HG02970 (cell line): ENCODE data around the gene SCAI.
"Not testable (repeated sequence)": the region's sequence is repeated elsewhere in the genome, so short reads cannot be mapped to it uniquely, and the experiment has no call there.

Experiments used
- ATAC-seq: cut with Tn5 transposase; IDR thresholded peaks from one replicate; pipeline ENCODE4 v1.9.1; 2021; ENCODE audit warnings: mild to moderate bottlenecking, moderate library complexity, moderate number of reproducible peaks; ENCODE audit not compliant: unreplicated experiment, low FRiP score

The SCAI gene

DNA sequence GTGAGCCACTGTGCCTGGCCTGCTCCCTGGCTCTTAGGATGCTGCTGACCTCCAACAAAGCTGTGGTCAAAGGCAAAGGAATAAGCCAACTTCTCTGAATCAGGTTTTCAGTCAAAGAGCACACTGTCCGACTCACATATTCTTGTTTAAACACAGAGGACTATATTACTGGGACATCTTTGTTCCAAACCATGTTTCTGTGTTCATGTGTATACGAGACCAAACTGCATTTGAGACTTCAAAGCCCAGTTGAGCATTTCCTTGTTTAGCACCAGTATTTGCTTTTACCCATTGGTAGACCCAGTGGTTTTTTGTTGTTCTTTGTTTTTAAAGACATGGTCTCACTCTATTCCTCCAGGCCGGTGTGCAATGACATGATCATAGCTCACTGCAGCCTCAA, 100.2 kb downstream of the SCAI start:
- ATAC-seq, result no peak

DNA sequence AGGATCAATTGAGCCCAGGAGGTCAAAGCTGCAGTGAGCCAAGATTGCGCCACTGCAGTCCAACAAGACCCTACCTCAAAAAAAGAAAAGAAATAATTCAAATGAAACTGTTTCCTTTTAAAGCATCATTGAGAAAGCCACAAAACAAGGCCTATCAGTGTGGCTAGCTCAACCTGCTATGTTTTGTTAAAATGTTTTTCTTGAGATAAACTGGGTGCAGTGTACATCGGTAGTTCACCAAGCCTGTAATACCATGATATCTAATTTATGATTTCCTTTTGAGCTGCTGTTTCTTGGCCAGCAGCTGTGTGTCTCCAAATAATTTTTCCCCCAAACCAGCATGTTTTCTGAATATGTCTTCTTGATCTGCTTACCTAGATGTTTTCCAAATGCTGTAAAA, 105.2 kb downstream of the SCAI start:
- ATAC-seq, result no peak

DNA sequence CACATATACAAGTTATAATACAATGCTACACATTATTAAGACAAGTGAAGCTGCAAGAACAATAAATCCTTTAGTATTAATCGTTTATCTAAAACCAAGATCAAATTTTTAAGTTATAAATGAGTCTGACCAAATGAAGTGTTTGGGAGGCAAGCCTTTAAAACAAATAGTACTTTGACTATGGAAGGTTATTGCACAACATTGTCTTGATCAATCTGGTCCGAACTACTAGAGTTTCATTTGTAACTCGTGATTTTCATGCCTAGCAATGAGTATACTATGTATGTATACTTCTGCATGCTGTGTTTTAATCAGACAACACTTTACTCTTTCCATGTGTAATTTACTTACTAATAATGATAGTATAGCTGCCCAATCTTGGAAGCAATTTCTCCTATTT, 115.3 kb downstream of the SCAI start:
- no peak for ATAC-seq

DNA sequence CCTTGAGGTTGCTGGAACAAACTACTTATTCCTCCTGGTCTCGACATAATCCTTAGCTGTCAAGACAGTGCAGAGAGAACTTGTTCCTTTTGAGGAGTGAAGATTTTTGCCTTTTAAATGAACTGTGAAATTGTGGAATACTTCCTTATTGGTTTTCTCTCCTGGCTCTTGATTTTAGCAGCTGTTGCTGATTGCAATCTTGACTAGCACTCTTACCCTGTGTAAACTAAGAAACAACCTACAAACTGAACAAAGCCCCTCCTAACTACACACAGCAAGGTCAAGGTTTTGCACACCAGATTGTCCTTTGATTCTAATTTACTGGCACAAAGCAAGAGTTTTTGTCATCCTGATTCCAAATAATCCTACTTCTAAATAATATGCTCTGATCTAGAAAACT, 118.4 kb downstream of the SCAI start:
- ATAC-seq, result no peak

DNA sequence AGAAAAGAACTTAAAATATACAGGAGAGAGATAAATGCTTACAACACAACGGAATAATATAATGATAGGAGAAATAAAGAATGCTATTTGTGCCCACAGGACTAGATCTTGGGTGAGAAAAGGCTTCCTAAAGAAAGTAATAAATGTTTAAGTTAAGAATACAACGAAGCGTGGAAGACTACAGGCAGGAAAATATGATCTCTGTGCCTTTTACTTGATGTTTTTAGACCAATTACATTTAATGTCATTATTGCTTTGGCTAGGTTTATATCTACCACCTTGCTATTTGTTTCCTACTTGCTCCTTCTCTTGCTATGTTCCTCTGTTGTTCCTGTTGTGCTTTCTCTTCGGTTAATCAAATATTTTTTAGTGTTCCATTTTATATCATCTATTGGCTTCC, 122.3 kb downstream of the SCAI start:
- no peak for ATAC-seq

- ATAC-seq, result not testable (repeated sequence)
Observed at GRCh38 chr9:125015655-125016054, 127.7 kb downstream of the SCAI start.

- ATAC-seq, result not testable (repeated sequence)
Observed at GRCh38 chr9:125012013-125012412, 131.3 kb downstream of the SCAI start.

DNA sequence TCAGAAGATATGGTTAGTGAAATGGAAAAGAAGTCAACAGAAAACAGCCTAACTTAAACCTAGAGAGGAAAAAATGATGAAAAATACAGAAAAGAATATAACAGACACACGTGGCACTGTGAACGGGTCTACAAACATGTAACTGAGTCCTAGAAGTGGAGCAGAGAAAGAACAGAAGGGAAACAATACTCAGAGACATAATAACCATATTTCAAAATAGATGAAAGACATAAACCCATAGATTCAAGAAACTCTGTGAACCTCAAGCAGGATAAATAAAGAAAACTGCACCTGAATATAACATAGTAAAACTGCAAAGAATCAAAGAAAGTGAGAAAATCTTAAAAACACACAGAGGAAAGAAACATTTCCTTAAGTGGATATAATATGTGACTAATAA, 134.7 kb downstream of the SCAI start:
- ATAC-seq, result no peak

- ATAC-seq, result no peak
Observed at GRCh38 chr9:125003332-125003731, 140.0 kb downstream of the SCAI start.

GRCh38 chr9:124983698-124984097, 159.6 kb downstream of the SCAI start:
- no peak for ATAC-seq

DNA sequence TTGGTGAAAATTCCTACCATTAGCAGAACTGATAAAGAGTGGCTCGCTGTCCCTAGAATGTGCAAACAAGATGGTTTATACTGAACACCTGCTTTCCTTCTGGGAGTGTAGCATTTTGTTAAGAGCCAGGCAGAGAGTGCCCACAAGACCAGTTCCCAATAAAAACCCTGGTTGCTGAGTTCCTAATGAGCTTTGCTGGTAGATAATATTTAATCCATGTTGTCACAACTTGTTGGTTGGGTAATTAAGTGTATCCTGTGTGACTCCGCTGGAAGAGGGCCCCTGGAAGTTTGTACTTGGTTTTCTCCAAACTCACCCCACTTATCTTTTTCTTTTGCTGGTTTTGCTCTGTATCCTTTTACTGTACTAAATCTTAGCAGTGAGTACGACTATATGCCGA, 162.9 kb downstream of the SCAI start:
- no peak for ATAC-seq

- ATAC-seq, result no peak
Observed at GRCh38 chr9:124975131-124975530, 168.2 kb downstream of the SCAI start.

- ATAC-seq, result no peak
Observed at GRCh38 chr9:124973807-124974206, 169.5 kb downstream of the SCAI start.

GRCh38 chr9:124972241-124972770, 171.0 kb downstream of the SCAI start:
- no peak for ATAC-seq

DNA sequence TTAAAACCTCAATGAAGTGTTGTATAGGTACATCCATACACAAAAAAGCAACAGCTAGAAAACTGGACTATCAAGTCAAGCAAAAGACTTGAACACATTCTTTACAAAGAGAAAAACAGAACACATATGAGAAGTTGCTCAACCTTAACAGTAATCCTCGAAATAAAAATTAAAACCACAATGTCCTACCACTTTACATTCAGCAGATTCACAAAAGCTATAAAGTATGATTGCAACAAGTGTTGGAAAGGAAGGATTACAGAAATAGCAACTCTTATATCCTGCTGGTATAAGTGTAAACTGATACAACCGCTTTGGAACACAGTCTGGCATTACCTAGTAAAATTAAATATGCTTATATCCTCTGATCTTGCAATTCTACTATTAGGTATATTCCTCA, 173.9 kb downstream of the SCAI start:
- ATAC-seq, result no peak

- ATAC-seq, result no peak
Observed at GRCh38 chr9:124968238-124968637, 175.1 kb downstream of the SCAI start.

GRCh38 chr9:124965775-124966568, 177.4 kb downstream of the SCAI start:
- not testable (repeated sequence) for ATAC-seq

GRCh38 chr9:124964604-124965003, 178.7 kb downstream of the SCAI start:
- no peak for ATAC-seq

DNA sequence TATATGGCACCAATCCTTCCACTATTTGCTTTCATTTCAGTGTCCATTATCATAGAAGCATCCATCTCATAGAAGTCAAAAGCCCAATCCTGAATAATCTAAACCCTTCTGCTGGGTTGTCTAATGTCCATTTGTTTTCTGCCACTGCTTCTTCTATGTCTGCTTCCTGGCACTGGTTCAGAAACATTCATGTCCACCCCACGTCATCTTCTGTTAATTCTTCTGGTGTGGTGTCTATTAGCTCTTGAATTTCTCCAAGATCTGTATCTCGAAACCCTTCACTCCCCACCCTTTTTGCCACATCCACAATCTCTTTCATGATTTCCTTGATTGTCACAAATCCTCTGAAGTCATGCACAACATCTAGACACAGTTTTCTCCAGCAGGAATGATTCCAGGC, 179.3 kb downstream of the SCAI start:
- no peak for ATAC-seq

DNA sequence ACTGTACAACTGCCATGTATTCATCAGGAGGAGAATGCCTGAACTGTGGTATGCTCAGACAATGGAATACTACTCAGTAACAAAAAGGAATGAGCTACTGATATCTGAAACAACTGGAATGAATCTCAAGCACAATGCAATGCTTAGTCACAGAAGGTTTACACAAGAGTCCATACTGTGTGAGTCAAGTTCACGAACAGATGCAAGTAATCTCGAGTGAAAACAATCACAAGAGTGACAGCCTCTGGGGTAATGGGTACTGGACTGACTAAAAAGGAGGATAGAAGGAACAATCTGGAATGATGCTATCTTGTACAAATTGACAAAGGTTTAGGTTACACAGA, 182.9 kb downstream of the SCAI start:
- ATAC-seq, result no peak

- not testable (repeated sequence) for ATAC-seq
Observed at GRCh38 chr9:124959671-124960408, 183.5 kb downstream of the SCAI start.

- ATAC-seq, result no peak
Observed at GRCh38 chr9:124954255-124954654, 189.1 kb downstream of the SCAI start.
